GM23338 (cell line): ENCODE measurements around the gene ZC3H6. TPM values are rescaled to one million over a fixed set of nuclear protein-coding genes. Genes with fewer than 3 reads are reported as not detected.

Experiments used
- ATAC-seq: fragments of 200-7000 bp; cut with Tn5 transposase; 3 replicates; pipeline ENCODE4 v1.9.1; 2020
- DNase-seq: peaks from one replicate; pipeline ENCODE4 v3.0.0-alpha.2; 2015; ENCODE audit warnings: low spot score
- H2AFZ ChIP-seq: fragments of 200-600 bp; sonication (generic); 2 replicates; pipeline ENCODE4 v1.8.0; 2016; ENCODE audit warnings: antibody characterized with exemption, mild to moderate bottlenecking, moderate library complexity
- H3F3A ChIP-seq: fragments of 200-600 bp; sonication (generic); replicated peaks from 2 replicates; pipeline ENCODE4 v1.8.0; 2017; ENCODE audit warnings: antibody characterized with exemption, mixed run types, low read depth
- H3K27ac ChIP-seq: fragments of 200-600 bp; sonication (generic); 2 replicates; pipeline ENCODE4 v1.6.1; 2016; ENCODE audit warnings: low read depth
- H3K27me3 ChIP-seq: fragments of 200-600 bp; sonication (generic); 2 replicates; pipeline ENCODE4 v1.8.0; 2016; ENCODE audit warnings: mild to moderate bottlenecking, mixed run types, moderate library complexity; ENCODE audit not compliant: insufficient read depth
- H3K36me3 ChIP-seq: fragments of 200-600 bp; sonication (generic); 2 replicates; pipeline ENCODE4 v1.8.0; 2016; ENCODE audit warnings: mild to moderate bottlenecking; ENCODE audit not compliant: insufficient read depth
- H3K4me1 ChIP-seq: fragments of 200-600 bp; sonication (generic); 2 replicates; pipeline ENCODE4 v1.8.0; 2016; ENCODE audit warnings: mild to moderate bottlenecking, moderate library complexity; ENCODE audit not compliant: insufficient read depth
- H3K4me2 ChIP-seq: fragments of 200-600 bp; sonication (generic); 2 replicates; pipeline ENCODE4 v1.7.1; 2017; ENCODE audit warnings: mixed run types
- H3K4me3 ChIP-seq: fragments of 200-600 bp; sonication (generic); 2 replicates; pipeline ENCODE4 v1.6.1; 2016; ENCODE audit warnings: mixed run types
- H3K79me2 ChIP-seq: fragments of 200-600 bp; sonication (generic); replicated peaks from 2 replicates; pipeline ENCODE4 v1.8.0; 2017; ENCODE audit warnings: mild to moderate bottlenecking; ENCODE audit not compliant: insufficient read depth
- H3K9me2 ChIP-seq: fragments of 200-600 bp; sonication (generic); 2 replicates; pipeline ENCODE4 v1.8.0; 2017; ENCODE audit not compliant: insufficient read depth
- H4K20me1 ChIP-seq: fragments of 200-600 bp; sonication (generic); replicated peaks from 2 replicates; pipeline ENCODE4 v1.8.0; 2017; ENCODE audit warnings: mild to moderate bottlenecking; ENCODE audit not compliant: insufficient read depth
- H3K27ac Mint-ChIP-seq: 2 replicates; pipeline ENCODE4 v1.8.0; 2020; ENCODE audit warnings: inconsistent platforms, mild to moderate bottlenecking, moderate library complexity, mixed read lengths
- H3K27me3 Mint-ChIP-seq: 3 replicates; pipeline ENCODE4 v1.8.0; 2022; ENCODE audit warnings: low read depth, mild to moderate bottlenecking, moderate library complexity, mixed read lengths, inconsistent platforms; ENCODE audit not compliant: insufficient read depth, poor library complexity
- H3K36me3 Mint-ChIP-seq: 3 replicates; pipeline ENCODE4 v1.8.0; 2021; ENCODE audit warnings: low read depth, mild to moderate bottlenecking, inconsistent platforms, moderate library complexity, mixed read lengths
- H3K4me1 Mint-ChIP-seq: 3 replicates; pipeline ENCODE4 v1.8.0; 2020; ENCODE audit warnings: mild to moderate bottlenecking, inconsistent platforms, mixed read lengths
- H3K4me3 Mint-ChIP-seq: 3 replicates; pipeline ENCODE4 v1.8.0; 2021; ENCODE audit warnings: moderate library complexity, mild to moderate bottlenecking, inconsistent platforms, mixed read lengths
- H3K9me3 Mint-ChIP-seq: 3 replicates; pipeline ENCODE4 v1.8.0; 2020; ENCODE audit warnings: moderate library complexity, mild to moderate bottlenecking, inconsistent platforms, mixed read lengths
- CREB1 ChIP-seq: fragments of 250-450 bp; sonication (Bioruptor Pico); IDR thresholded peaks from 2 replicates; pipeline ENCODE4 v1.5.0; 2020; ENCODE audit warnings: low read depth, mild to moderate bottlenecking, moderate library complexity
- ETS1 ChIP-seq: IDR thresholded peaks from 2 replicates; pipeline ENCODE4 v1.6.1; 2016; ENCODE audit warnings: antibody characterized with exemption
- EZH2 ChIP-seq: fragments of 200-600 bp; sonication (generic); IDR thresholded peaks from one replicate; pipeline ENCODE4 v1.8.0; 2017; ENCODE audit warnings: antibody characterized with exemption, mild to moderate bottlenecking, low read depth; ENCODE audit not compliant: unreplicated experiment
- EZH2phosphoT487 ChIP-seq: fragments of 200-600 bp; sonication (generic); IDR thresholded peaks from one replicate; pipeline ENCODE4 v1.8.1; 2018; ENCODE audit warnings: antibody characterized with exemption; ENCODE audit not compliant: unreplicated experiment
- JUNB ChIP-seq: IDR thresholded peaks from one replicate; pipeline ENCODE4 v1.6.1; 2016; ENCODE audit warnings: antibody characterized with exemption; ENCODE audit not compliant: unreplicated experiment
- NANOG ChIP-seq: IDR thresholded peaks from 2 replicates; pipeline ENCODE4 v1.6.1; 2016; ENCODE audit warnings: antibody characterized with exemption, borderline replicate concordance
- POLR2AphosphoS5 ChIP-seq: IDR thresholded peaks from 2 replicates; pipeline ENCODE4 v1.6.1; 2016; ENCODE audit warnings: antibody characterized with exemption, low read depth
- REST ChIP-seq: IDR thresholded peaks from one replicate; pipeline ENCODE4 v1.6.1; 2018; ENCODE audit warnings: antibody characterized with exemption; ENCODE audit not compliant: unreplicated experiment
- STAT1 ChIP-seq: IDR thresholded peaks from one replicate; pipeline ENCODE4 v1.6.1; 2016; ENCODE audit warnings: antibody characterized with exemption; ENCODE audit not compliant: unreplicated experiment
- ZNF114 ChIP-seq: fragments of 250-450 bp; sonication (Bioruptor Pico); IDR thresholded peaks from 2 replicates; pipeline ENCODE4 v1.5.0; 2020; ENCODE audit warnings: mild to moderate bottlenecking, moderate library complexity
- ZNF331 ChIP-seq: fragments of 250-450 bp; sonication (Bioruptor Pico); IDR thresholded peaks from 2 replicates; pipeline ENCODE4 v1.5.0; 2020; ENCODE audit warnings: low read depth, mild to moderate bottlenecking, moderate library complexity
- ZNF462 ChIP-seq: fragments of 250-450 bp; sonication (Bioruptor Pico); IDR thresholded peaks from 2 replicates; pipeline ENCODE4 v1.5.0; 2020; ENCODE audit warnings: mild to moderate bottlenecking, moderate library complexity
- polyA plus RNA-seq: library from polyadenylated mRNA; unstranded; fragments of >200 nt; fragmentation: Nextera tagmentation; extraction: Ambion mirVana; gene quantifications from 2 replicates; pipeline ENCODE4 v1.2.1, GENCODE V29; 2016
- total RNA-seq: library from RNA; depleted of rRNA; stranded (reverse); fragments of >200 nt; shearing (Covaris generic); gene quantifications from 2 replicates; pipeline ENCODE4 v1.2.3, GENCODE V29; 2014
- TF ChIP-seq, protein P1 (sequence below), 2 experiments: fragments of 200-600 bp in 1 of 2; sonication (generic) in 1 of 2; conservative IDR thresholded peaks; 2 replicates each; pipeline versions ENCODE4 v1.5.1 to v1.6.1; 2016 to 2017; ENCODE audit warnings: antibody characterized with exemption in 2 of 2, low read depth in 2 of 2, mild to moderate bottlenecking in 2 of 2, moderate library complexity in 1 of 2

The ZC3H6 gene
- total and polyA plus RNA-seq, 2 experiments from 2014 or later = 4.9 to 8.0 TPM

- no peak overlapping the region for H3K4me2 ChIP-seq
- DNase-seq (no peak), ATAC-seq (no peak)
- Mint-ChIP-seq H3K4me1 (peaks cover 5% of the 10 kb centered on the region; the same call in 2 of the 3 replicates), H3K27ac (no peak overlapping the region), H3K9me3 (no peaks in the 10 kb centered on the region), H3K27me3 (no peaks in the 10 kb centered on the region), H3K4me3 (no peak overlapping the region), H3K36me3 (no peaks in the 10 kb centered on the region)
- H3K4me1 ChIP-seq = no peaks in the 10 kb centered on the region
- no peaks in the 10 kb centered on the region for H3K9me2 ChIP-seq
- H2AFZ ChIP-seq = no peak overlapping the region
- H4K20me1 ChIP-seq = no peaks in the 10 kb centered on the region
- no peak for TF ChIP-seq POLR2AphosphoS5
- no peak for TF ChIP-seq JUNB
- no peak for TF ChIP-seq EZH2phosphoT487
- no peak for TF ChIP-seq ZNF462
- TF ChIP-seq REST = no peak
- TF ChIP-seq, protein P1, sequence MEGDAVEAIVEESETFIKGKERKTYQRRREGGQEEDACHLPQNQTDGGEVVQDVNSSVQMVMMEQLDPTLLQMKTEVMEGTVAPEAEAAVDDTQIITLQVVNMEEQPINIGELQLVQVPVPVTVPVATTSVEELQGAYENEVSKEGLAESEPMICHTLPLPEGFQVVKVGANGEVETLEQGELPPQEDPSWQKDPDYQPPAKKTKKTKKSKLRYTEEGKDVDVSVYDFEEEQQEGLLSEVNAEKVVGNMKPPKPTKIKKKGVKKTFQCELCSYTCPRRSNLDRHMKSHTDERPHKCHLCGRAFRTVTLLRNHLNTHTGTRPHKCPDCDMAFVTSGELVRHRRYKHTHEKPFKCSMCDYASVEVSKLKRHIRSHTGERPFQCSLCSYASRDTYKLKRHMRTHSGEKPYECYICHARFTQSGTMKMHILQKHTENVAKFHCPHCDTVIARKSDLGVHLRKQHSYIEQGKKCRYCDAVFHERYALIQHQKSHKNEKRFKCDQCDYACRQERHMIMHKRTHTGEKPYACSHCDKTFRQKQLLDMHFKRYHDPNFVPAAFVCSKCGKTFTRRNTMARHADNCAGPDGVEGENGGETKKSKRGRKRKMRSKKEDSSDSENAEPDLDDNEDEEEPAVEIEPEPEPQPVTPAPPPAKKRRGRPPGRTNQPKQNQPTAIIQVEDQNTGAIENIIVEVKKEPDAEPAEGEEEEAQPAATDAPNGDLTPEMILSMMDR (conservative IDR thresholded peaks at IDR 0.05; ENCODE audit: low read depth in 2 of 2) = no peak
- no peak for TF ChIP-seq STAT1
- no peak for TF ChIP-seq ZNF114
- no peak for TF ChIP-seq ZNF331
- TF ChIP-seq CREB1 (CRISPR knock-in tag) = no peak
- TF ChIP-seq ETS1 = no peak
- no peak for TF ChIP-seq NANOG
- TF ChIP-seq EZH2 = no peak
- no peak overlapping the region for H3K27ac ChIP-seq
- H3F3A ChIP-seq = no peaks in the 10 kb centered on the region
- no peak overlapping the region for H3K4me3 ChIP-seq
- H3K36me3 ChIP-seq = no peaks in the 10 kb centered on the region
- no peaks in the 10 kb centered on the region for H3K79me2 ChIP-seq
- H3K27me3 ChIP-seq = no peaks in the 10 kb centered on the region
These were observed 60.2 kb downstream of the ZC3H6 start for GRCh38 chr2:112335600-112335999.
